Measurements from ENCODE around the gene LBX2. TPM values are rescaled to one million over a fixed set of nuclear protein-coding genes. Genes with fewer than 3 reads are reported as not detected.

Gene LBX2
- total and polyA plus RNA-seq, 10 of the 15 experiments (the other 5 are each of a cell fraction or from before 2014, with no cell fraction given): 0.08 to 4.0 (median 0.27) TPM

DNA sequence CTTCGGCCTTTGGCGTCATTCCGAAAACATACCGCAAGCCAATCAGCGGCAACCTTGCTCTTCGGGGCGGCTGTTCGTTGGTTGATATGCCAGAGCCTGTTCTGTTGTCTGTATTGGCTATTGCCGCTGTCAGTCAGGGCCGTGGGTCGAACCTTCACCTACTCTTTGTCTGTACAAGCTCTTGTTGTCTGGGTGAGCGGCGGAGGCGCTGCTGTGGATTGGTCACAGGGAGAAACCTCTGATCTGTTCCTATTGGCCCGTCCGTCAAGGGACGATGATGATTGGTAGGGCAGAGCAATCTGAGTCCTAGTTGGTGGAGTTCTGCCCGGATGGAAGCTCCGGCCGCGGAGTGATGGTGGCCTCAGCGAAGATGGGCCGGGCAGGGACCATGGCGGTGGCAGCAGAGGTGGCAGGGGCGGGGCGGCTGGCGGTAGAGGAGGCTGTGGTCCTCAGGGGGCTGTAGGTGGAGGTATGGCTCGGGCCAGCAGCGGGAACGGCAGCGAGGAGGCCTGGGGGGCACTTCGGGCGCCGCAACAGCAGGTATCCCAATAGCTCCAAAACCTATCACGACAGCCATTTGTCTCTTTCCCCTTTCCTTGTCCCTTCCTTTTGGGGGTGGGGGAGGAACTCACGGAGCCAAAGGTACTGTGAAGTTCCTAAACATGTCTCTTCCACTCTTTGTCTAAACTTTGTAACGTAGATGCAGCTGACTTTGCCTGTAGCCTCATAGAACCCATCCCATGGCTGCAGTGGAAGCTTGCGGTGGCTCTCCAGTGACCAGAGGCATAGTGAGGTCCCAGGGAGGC is 41.1 kb downstream of the LBX2 start, which contains the start of gene WBP1 (continued):
- no peak for TF ChIP-seq EZH2 (IDR thresholded peaks at IDR 0.05; ENCODE audit: borderline replicate concordance, control insufficient read depth, low read depth, low read length)
- TF ChIP-seq GABPA (IDR thresholded peaks at IDR 0.05; ENCODE audit: low read depth): peak; percentile 38; the same call in 1 of the 2 replicates
- no peak for TF ChIP-seq LARP7 (IDR thresholded peaks at IDR 0.05)
- TF ChIP-seq CREM (IDR thresholded peaks at IDR 0.05; ENCODE audit: low read depth): peak; percentile 71; the same call in 1 of the 2 replicates
- TF ChIP-seq, protein P1, sequence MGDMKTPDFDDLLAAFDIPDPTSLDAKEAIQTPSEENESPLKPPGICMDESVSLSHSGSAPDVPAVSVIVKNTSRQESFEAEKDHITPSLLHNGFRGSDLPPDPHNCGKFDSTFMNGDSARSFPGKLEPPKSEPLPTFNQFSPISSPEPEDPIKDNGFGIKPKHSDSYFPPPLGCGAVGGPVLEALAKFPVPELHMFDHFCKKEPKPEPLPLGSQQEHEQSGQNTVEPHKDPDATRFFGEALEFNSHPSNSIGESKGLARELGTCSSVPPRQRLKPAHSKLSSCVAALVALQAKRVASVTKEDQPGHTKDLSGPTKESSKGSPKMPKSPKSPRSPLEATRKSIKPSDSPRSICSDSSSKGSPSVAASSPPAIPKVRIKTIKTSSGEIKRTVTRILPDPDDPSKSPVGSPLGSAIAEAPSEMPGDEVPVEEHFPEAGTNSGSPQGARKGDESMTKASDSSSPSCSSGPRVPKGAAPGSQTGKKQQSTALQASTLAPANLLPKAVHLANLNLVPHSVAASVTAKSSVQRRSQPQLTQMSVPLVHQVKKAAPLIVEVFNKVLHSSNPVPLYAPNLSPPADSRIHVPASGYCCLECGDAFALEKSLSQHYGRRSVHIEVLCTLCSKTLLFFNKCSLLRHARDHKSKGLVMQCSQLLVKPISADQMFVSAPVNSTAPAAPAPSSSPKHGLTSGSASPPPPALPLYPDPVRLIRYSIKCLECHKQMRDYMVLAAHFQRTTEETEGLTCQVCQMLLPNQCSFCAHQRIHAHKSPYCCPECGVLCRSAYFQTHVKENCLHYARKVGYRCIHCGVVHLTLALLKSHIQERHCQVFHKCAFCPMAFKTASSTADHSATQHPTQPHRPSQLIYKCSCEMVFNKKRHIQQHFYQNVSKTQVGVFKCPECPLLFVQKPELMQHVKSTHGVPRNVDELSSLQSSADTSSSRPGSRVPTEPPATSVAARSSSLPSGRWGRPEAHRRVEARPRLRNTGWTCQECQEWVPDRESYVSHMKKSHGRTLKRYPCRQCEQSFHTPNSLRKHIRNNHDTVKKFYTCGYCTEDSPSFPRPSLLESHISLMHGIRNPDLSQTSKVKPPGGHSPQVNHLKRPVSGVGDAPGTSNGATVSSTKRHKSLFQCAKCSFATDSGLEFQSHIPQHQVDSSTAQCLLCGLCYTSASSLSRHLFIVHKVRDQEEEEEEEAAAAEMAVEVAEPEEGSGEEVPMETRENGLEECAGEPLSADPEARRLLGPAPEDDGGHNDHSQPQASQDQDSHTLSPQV (IDR thresholded peaks at IDR 0.05): no peak
- no peak for TF ChIP-seq NR2C1 (IDR thresholded peaks at IDR 0.05)
- TF ChIP-seq ZNF622 (IDR thresholded peaks at IDR 0.05): no peak
- TF ChIP-seq FOS (IDR thresholded peaks at IDR 0.05; ENCODE audit: borderline replicate concordance, extremely low read depth, insufficient read length): peak; percentile 78
- TF ChIP-seq, protein P2, sequence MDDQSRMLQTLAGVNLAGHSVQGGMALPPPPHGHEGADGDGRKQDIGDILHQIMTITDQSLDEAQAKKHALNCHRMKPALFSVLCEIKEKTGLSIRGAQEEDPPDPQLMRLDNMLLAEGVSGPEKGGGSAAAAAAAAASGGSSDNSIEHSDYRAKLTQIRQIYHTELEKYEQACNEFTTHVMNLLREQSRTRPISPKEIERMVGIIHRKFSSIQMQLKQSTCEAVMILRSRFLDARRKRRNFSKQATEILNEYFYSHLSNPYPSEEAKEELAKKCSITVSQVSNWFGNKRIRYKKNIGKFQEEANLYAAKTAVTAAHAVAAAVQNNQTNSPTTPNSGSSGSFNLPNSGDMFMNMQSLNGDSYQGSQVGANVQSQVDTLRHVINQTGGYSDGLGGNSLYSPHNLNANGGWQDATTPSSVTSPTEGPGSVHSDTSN (IDR thresholded peaks at IDR 0.05; ENCODE audit: insufficient replicate concordance, low read depth, low read length): peak; percentile 98
- no peak for TF ChIP-seq BHLHE40 (IDR thresholded peaks at IDR 0.05; ENCODE audit: borderline replicate concordance in 1 of 2, low read depth in 2 of 2, low read length in 1 of 2)
- TF ChIP-seq, protein P3, sequence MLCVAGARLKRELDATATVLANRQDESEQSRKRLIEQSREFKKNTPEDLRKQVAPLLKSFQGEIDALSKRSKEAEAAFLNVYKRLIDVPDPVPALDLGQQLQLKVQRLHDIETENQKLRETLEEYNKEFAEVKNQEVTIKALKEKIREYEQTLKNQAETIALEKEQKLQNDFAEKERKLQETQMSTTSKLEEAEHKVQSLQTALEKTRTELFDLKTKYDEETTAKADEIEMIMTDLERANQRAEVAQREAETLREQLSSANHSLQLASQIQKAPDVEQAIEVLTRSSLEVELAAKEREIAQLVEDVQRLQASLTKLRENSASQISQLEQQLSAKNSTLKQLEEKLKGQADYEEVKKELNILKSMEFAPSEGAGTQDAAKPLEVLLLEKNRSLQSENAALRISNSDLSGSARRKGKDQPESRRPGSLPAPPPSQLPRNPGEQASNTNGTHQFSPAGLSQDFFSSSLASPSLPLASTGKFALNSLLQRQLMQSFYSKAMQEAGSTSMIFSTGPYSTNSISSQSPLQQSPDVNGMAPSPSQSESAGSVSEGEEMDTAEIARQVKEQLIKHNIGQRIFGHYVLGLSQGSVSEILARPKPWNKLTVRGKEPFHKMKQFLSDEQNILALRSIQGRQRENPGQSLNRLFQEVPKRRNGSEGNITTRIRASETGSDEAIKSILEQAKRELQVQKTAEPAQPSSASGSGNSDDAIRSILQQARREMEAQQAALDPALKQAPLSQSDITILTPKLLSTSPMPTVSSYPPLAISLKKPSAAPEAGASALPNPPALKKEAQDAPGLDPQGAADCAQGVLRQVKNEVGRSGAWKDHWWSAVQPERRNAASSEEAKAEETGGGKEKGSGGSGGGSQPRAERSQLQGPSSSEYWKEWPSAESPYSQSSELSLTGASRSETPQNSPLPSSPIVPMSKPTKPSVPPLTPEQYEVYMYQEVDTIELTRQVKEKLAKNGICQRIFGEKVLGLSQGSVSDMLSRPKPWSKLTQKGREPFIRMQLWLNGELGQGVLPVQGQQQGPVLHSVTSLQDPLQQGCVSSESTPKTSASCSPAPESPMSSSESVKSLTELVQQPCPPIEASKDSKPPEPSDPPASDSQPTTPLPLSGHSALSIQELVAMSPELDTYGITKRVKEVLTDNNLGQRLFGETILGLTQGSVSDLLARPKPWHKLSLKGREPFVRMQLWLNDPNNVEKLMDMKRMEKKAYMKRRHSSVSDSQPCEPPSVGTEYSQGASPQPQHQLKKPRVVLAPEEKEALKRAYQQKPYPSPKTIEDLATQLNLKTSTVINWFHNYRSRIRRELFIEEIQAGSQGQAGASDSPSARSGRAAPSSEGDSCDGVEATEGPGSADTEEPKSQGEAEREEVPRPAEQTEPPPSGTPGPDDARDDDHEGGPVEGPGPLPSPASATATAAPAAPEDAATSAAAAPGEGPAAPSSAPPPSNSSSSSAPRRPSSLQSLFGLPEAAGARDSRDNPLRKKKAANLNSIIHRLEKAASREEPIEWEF (IDR thresholded peaks at IDR 0.05; ENCODE audit: insufficient replicate concordance, low read depth, low read length): no peak
- TF ChIP-seq ZSCAN29 (IDR thresholded peaks at IDR 0.05): no peak
- TF ChIP-seq SMC3 (IDR thresholded peaks at IDR 0.05; ENCODE audit: borderline replicate concordance, low read length): no peak
- no peak for TF ChIP-seq YBX1 (IDR thresholded peaks at IDR 0.05)
- TF ChIP-seq RCOR1 (conservative IDR thresholded peaks at IDR 0.05; ENCODE audit: low read depth, low read length): no peak
